EL (cell line): ENCODE measurements around the gene RFTN1.
A peak's percentile ranks its signal among the peaks of the same experiment; 100 is the strongest.

ENCODE experiments used
- DNase-seq: peaks from one replicate; pipeline ENCODE4 v3.0.0-alpha.2; 2016

Gene RFTN1

GRCh38 chr3:16298891-16299290 is 214.6 kb downstream of the RFTN1 start:
- DNase-seq = no peak

DNA sequence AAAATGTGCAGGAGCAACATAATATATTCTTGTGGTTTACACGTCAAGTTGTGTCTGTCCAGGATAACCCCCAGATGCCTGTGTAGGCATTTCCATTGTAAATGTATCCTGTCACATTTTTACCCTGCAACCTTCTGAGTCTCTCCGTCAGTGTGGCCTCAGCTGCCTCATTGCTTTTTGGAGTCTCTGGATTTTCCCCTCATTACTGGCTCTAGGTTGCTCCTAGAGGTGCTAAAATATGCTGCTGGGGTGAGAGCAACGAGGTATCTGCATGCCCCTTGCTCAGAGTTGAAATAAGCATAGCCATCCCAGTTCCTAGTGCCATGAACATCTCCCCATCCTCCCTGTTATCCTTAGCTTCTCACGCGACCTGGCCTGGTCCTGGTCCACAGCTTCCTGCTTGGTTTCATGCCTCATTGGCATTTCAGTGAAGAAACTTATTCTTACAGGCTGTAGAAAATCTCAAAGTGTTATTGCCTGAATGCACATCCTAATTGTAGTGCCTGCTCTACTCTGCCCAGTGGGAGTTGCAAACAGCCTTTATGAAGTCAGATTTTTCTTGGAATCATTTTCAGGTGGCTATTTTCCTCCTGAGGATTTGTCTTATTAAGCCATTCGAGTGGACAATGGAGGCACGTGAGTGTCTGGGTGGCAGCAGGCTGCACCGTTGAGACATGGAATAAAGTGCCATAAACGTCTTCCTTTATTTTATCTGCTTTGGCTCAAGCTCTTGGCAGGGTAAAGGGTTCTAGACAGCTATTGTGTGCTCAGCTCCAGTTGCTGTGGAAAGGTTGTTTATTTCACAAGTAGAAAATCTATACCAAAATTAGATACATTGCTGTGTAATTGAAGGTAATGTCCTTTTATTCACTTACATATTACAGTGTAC is 215.3 kb downstream of the RFTN1 start:
- DNase-seq = no peak

GRCh38 chr3:16295298-16295890 is 218.1 kb downstream of the RFTN1 start:
- DNase-seq = no peak

- DNase-seq = no peak
These were observed 218.7 kb downstream of the RFTN1 start for GRCh38 chr3:16294844-16295243.

DNA sequence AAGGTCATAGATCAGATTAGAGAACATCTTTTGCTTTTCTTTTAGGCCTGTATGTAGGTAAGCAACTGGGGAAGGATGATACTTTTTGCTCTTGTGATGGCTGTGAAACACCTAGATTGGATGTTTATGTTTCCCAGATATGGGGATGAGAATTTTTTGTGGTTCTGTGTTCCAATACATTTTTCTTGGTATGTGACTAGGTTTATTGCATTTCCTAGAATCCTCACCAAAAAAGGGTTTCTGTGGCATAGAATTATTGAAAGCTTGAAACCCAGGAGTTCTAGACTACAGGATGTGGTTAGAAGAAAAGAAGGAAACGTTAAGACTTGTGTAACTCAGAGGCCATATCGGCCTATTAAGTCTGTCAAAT is 222.7 kb downstream of the RFTN1 start:
- peak; percentile 12 for DNase-seq

DNA sequence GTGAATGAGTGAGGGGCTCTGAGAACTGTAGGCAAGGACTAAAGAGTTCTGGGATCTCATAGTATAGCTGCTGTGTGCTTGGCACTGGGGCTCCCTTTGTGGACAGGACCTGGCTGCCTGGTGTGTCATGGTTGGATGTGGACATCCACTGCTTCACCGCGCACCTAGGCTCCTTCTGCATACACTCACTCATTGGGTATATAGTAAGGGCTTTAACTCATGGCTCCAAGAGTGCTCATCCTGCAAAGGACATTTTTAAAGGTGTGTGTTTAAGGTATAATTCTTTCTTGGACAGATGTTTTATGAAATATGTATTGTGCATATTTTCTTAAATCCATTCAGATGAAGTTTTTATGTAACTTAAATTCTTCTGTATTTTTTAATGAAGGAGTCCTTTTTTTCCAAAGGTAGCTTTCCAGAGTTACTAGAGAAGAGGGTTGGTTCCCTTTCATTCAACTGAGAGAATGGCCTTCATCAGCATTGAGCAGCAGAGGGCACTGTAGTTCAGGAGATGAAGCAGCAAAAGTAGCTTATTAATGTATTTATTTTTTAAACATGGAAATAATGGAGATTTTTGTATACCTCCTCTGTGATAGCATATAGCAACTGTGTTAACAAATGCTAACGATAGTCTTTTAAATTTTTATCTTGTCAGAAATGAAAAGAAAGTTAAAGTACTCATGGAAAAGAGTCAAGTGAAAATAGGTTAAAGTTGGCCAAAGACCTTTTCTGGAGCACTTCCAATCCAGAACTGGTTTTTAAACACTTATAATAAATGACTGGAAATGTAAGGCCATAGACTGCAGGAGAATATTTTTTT is 223.3 kb downstream of the RFTN1 start:
- peak; percentile 57 for DNase-seq

- DNase-seq = peak; percentile 28
These were observed 224.2 kb downstream of the RFTN1 start for GRCh38 chr3:16289144-16289889.

GRCh38 chr3:16288664-16289063 is 224.8 kb downstream of the RFTN1 start:
- DNase-seq = no peak

- no peak for DNase-seq
These were observed 226.6 kb downstream of the RFTN1 start for GRCh38 chr3:16286751-16287543.

- no peak for DNase-seq
These were observed 227.3 kb downstream of the RFTN1 start for GRCh38 chr3:16286161-16286560.

GRCh38 chr3:16284633-16285032 is 228.9 kb downstream of the RFTN1 start:
- no peak for DNase-seq

- peak; percentile 10 for DNase-seq
These were observed 232.8 kb downstream of the RFTN1 start for GRCh38 chr3:16280671-16281070.

DNA sequence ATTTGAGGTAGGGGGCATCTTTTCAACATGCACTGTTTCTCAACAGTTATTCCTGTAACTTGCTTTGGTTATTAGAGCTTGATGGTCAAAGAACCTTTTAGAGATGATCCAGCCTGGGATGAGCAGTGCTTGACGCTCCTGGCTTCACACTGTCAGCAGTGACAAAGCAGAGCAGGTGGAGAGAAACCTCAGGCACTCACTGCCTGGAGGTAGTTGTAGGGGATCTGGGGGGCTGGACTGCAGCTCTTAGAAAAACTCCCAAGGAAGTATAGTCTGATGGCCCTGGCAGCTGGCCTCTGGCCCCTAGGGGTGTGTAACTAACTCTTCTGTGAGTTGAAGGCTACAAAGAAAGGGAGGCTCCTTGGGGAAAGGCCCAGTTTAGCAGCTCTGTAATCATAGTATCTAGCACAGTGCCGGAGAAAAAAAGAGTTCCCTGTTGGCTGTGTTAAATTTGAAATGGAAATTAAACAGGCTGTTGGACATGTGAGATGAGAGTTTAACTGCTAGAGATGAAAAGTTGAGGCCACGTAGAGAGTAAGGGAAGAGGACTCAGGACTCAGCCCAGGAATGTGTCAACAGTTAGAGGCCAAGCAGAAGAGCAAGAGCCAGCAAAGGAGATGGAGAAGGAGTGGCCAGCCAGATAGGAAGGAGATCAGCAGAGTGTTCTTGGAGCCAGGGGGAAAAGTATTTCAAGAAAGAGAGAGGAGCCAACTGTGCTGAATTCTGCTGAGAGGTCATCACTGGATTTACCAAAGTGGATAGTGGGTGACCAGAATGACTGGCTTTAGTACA is 234.3 kb downstream of the RFTN1 start:
- no peak for DNase-seq

GRCh38 chr3:16277471-16277870 is 236.0 kb downstream of the RFTN1 start:
- peak; percentile 25 for DNase-seq

GRCh38 chr3:16273867-16274266 is 239.6 kb downstream of the RFTN1 start:
- no peak for DNase-seq

GRCh38 chr3:16272588-16272987 is 240.9 kb downstream of the RFTN1 start:
- no peak for DNase-seq

DNA sequence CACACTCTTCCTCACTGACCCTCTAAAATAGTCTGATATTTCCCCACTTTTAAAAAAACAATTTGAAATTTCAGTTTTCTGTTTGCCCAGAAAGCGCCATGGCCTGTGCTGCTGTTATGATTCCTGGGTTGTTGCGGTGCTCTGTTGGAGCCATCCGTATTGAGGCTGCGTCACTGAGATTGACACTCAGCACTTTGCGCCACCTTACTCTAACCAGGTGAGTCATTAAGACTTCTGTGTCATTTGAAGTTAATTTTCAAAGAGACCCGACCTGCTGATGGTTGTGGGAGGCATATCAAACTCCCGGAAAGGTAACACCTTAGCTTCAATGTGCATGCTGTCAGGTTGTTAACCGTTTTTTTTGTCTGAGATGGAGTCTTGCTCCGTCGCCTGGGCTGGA is 242.6 kb downstream of the RFTN1 start:
- no peak for DNase-seq

GRCh38 chr3:16266714-16267113 is 246.8 kb downstream of the RFTN1 start:
- no peak for DNase-seq
